ENCODE measurements around the gene MAFG.

GRCh38 chr17:81950501-81950900 is 23.0 kb upstream of the MAFG start:
- TF ChIP-seq, protein P1, sequence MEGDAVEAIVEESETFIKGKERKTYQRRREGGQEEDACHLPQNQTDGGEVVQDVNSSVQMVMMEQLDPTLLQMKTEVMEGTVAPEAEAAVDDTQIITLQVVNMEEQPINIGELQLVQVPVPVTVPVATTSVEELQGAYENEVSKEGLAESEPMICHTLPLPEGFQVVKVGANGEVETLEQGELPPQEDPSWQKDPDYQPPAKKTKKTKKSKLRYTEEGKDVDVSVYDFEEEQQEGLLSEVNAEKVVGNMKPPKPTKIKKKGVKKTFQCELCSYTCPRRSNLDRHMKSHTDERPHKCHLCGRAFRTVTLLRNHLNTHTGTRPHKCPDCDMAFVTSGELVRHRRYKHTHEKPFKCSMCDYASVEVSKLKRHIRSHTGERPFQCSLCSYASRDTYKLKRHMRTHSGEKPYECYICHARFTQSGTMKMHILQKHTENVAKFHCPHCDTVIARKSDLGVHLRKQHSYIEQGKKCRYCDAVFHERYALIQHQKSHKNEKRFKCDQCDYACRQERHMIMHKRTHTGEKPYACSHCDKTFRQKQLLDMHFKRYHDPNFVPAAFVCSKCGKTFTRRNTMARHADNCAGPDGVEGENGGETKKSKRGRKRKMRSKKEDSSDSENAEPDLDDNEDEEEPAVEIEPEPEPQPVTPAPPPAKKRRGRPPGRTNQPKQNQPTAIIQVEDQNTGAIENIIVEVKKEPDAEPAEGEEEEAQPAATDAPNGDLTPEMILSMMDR (IDR thresholded peaks at IDR 0.05): no peak
- TF ChIP-seq POLR2A (IDR thresholded peaks at IDR 0.05): no peak

All from adrenal gland (tissue), 5 donors.